Peyer's patch (tissue), 4 donors: Measurements from ENCODE around the gene PIP5KL1. TPM values are rescaled to one million over a fixed set of nuclear protein-coding genes. Genes with fewer than 3 reads are reported as not detected.

Experiments
- DNase-seq, 3 donors: peaks; one replicate each; pipeline ENCODE4 v3.0.0-alpha.2; 2017 to 2019
- H3K27ac ChIP-seq, 4 donors: fragments of 200-600 bp; sonication (generic); one replicate each; pipeline ENCODE4 v1.5.1; 2016 to 2019
- H3K27me3 ChIP-seq, 2 donors: fragments of 200-600 bp; sonication (generic); one replicate each; pipeline ENCODE4 v1.5.1; 2019
- H3K36me3 ChIP-seq, 3 donors: fragments of 200-600 bp; sonication (generic); one replicate each; pipeline ENCODE4 v1.5.1; 2016 to 2019
- H3K4me1 ChIP-seq, 4 donors: fragments of 200-600 bp; sonication (generic); one replicate each; pipeline ENCODE4 v1.5.1; 2016 to 2019
- H3K4me3 ChIP-seq, 4 donors: fragments of 200-600 bp; sonication (generic); 1 replicate in 3 of 4; 2 replicates in 1 of 4; pipeline ENCODE4 v1.5.1; 2016 to 2019; ENCODE audit warnings: mild to moderate bottlenecking in 1 of 4
- H3K9me3 ChIP-seq, 4 donors: fragments of 200-600 bp; sonication (generic); one replicate each; pipeline ENCODE4 v1.5.1; 2016 to 2019; ENCODE audit warnings: mild to moderate bottlenecking in 1 of 4
- CTCF ChIP-seq, 6 experiments: fragments of 450-650 bp in 4 of 6; fragments of 200-600 bp in 2 of 6; sonication (generic) in 1 of 6; IDR thresholded peaks; one replicate each; pipeline ENCODE4 v1.5.1; 2017 to 2019; ENCODE audit warnings: antibody characterized with exemption in 6 of 6, mild to moderate bottlenecking in 3 of 6, moderate library complexity in 1 of 6
- POLR2A ChIP-seq, 2 donors: fragments of 450-650 bp; IDR thresholded peaks; one replicate each; pipeline ENCODE4 v1.5.1; 2017; ENCODE audit warnings: antibody characterized with exemption in 2 of 2, mild to moderate bottlenecking in 2 of 2, moderate library complexity in 2 of 2
- total RNA-seq, 4 donors: library from RNA; depleted of rRNA; stranded (reverse); fragments of >200 nt; gene quantifications; one replicate each; pipeline ENCODE4 v1.1.0, GENCODE V29; 2016

The PIP5KL1 gene
- total RNA-seq, 4 donors from 2014 or later = 2.5 TPM; not detected in 3

- no peak overlapping the region for H3K4me3 ChIP-seq
- no peak for DNase-seq
- peaks cover 0 to 65% (median 0%) of the 10 kb centered on the region in 3 donors for H3K36me3 ChIP-seq
- no peaks in the 10 kb centered on the region for H3K27me3 ChIP-seq
- TF ChIP-seq CTCF (IDR thresholded peaks at IDR 0.05) (no peak), POLR2A (IDR thresholded peaks at IDR 0.05) (no peak)
- no peaks in the 10 kb centered on the region for H3K4me1 ChIP-seq
- H3K9me3 ChIP-seq = peaks cover 0 to 3% (median 1%) of the 10 kb centered on the region in 4 donors
- no peak overlapping the region for H3K27ac ChIP-seq
Measured at GRCh38 chr9:127890053-127890452, 40.5 kb downstream of the PIP5KL1 start.

DNA sequence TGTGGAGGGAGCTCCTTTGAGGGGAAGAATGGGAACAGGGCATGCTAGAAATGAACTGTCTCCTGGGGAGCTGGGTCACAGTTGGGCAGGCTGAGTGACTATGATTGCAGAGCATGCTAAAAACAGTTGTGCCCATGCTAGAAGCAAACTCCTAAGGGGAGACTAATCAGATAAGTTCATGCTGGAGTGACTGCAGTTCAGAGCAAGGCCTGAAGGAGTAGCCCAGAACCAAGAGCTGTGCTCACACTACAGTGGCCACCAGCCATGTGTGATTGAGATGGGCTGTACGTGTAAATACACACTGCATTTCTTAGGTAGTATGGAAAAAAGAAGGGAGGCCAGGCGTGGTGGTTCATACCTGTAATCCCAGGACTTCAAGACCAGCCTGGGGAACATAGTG, 42.8 kb downstream of the PIP5KL1 start:
- TF ChIP-seq POLR2A (IDR thresholded peaks at IDR 0.05) (no peak), CTCF (IDR thresholded peaks at IDR 0.05) (no peak)
- Histone ChIP-seq H3K27ac (no peak overlapping the region), H3K27me3 (no peaks in the 10 kb centered on the region), H3K4me3 (no peak overlapping the region), H3K36me3 (peaks cover 0 to 42% (median 0%) of the 10 kb centered on the region in 3 donors), H3K4me1 (no peaks in the 10 kb centered on the region), H3K9me3 (peaks cover 0 to 2% (median under 1%) of the 10 kb centered on the region in 4 donors)
- DNase-seq = no peak

DNA sequence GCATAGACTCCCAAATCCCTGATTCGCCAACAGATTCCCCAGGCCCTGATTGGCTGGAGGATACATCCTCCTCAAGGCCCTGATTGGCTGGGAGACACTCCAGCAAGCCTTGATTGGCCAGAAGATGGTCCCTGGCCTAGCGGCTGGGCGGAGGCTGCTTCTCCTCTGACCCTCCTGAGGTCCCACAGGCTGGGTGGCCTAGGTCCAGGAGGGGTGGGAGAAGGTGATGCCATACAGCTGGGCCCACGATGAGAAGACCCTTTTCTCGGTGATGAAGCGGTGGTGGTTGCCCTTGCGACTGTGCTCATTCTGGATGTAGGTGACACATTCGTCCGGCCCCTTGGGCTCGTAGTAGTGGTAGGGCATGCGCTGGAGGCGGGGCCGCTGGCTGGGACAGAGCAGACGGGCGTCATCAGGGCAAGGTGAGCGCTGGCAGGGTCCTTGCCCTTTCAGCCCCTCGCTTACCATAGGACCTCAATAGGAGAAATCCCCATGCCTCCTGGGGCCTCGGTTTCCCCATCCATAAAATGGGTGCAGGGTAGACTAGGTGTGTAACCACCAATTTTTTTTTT, 44.1 kb downstream of the PIP5KL1 start:
- DNase-seq = peak in 1 of 3 donors; percentile 34
- no peak overlapping the region for H3K4me3 ChIP-seq
- peaks cover 0 to 40% (median 0%) of the 10 kb centered on the region in 3 donors for H3K36me3 ChIP-seq
- no peaks in the 10 kb centered on the region for H3K4me1 ChIP-seq
- no peak overlapping the region for H3K27ac ChIP-seq
- no peaks in the 10 kb centered on the region for H3K9me3 ChIP-seq
- H3K27me3 ChIP-seq = no peaks in the 10 kb centered on the region
- TF ChIP-seq POLR2A (IDR thresholded peaks at IDR 0.05) (no peak), CTCF (IDR thresholded peaks at IDR 0.05) (no peak)

GRCh38 chr9:127885508-127886281, 44.9 kb downstream of the PIP5KL1 start:
- no peak overlapping the region for H3K4me3 ChIP-seq
- H3K36me3 ChIP-seq = peaks cover 0 to 34% (median 0%) of the 10 kb centered on the region in 3 donors
- H3K27me3 ChIP-seq = no peaks in the 10 kb centered on the region
- H3K4me1 ChIP-seq = no peaks in the 10 kb centered on the region
- H3K27ac ChIP-seq = no peak overlapping the region
- DNase-seq = no peak
- TF ChIP-seq POLR2A (IDR thresholded peaks at IDR 0.05) = no peak
- no peak for TF ChIP-seq CTCF (IDR thresholded peaks at IDR 0.05)
- H3K9me3 ChIP-seq = no peaks in the 10 kb centered on the region

DNA sequence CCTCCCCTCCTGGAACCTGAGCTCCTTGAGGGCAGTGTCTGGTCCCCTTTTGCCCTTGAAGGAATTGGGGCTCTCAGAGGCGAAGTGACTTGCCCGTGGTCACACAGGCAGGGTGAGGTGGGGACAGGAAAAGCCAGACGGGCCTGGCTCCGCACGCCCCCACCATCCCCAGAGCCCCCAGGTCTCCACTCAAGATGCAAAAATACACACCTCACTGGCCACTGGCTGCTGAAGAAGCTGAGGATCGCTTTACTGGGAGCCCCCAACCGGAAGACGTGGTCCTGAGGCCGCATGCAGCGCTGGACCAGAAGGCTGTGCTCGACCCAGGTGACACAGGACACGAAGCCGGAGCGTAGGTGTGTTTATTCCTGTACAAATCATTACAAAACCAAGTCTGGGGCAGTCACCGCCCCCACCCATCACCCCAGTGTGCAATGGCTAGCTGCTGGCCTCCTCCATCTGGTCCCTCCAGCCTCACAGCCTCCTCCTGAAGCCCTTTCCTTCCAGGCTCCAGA, 45.5 kb downstream of the PIP5KL1 start:
- Histone ChIP-seq H3K27ac (no peak overlapping the region), H3K36me3 (peaks cover 0 to 27% (median 0%) of the 10 kb centered on the region in 3 donors), H3K4me3 (no peak overlapping the region), H3K27me3 (no peaks in the 10 kb centered on the region), H3K4me1 (no peaks in the 10 kb centered on the region), H3K9me3 (no peaks in the 10 kb centered on the region)
- no peak for TF ChIP-seq POLR2A (IDR thresholded peaks at IDR 0.05)
- no peak for TF ChIP-seq CTCF (IDR thresholded peaks at IDR 0.05)
- no peak for DNase-seq
